NOMO-1 treated with DMSO at 0.1 percent for 48 hours (cell line): Measurements from ENCODE around the gene IRS2.

ENCODE experiments used
- DNase-seq: peaks from one replicate; lab custom pipeline; 2025; ENCODE audit not compliant: unreplicated experiment; lab: John Stamatoyannopoulos, UW

Gene IRS2

GRCh38 chr13:109782066-109782822, 4.1 kb downstream of the IRS2 start:
- DNase-seq = no peak

- no peak for DNase-seq
Measured at GRCh38 chr13:109781384-109782065, 4.9 kb downstream of the IRS2 start.

- no peak for DNase-seq
Measured at GRCh38 chr13:109780845-109781383, 5.5 kb downstream of the IRS2 start.

GRCh38 chr13:109779876-109780510, 6.4 kb downstream of the IRS2 start:
- no peak for DNase-seq

- DNase-seq = peak; percentile 21
Measured at GRCh38 chr13:109779074-109779473, 7.3 kb downstream of the IRS2 start.

- DNase-seq = peak; percentile 48
Measured at GRCh38 chr13:109778102-109778542, 8.3 kb downstream of the IRS2 start.

GRCh38 chr13:109776575-109776974, 9.8 kb downstream of the IRS2 start:
- DNase-seq = no peak

GRCh38 chr13:109773786-109774185, 12.6 kb downstream of the IRS2 start:
- DNase-seq = no peak

- DNase-seq = no peak
Measured at GRCh38 chr13:109773276-109773675, 13.1 kb downstream of the IRS2 start.

- no peak for DNase-seq
Measured at GRCh38 chr13:109771926-109772325, 14.5 kb downstream of the IRS2 start.

- DNase-seq = no peak
Measured at GRCh38 chr13:109770436-109770835, 15.9 kb downstream of the IRS2 start.

GRCh38 chr13:109769921-109770320, 16.5 kb downstream of the IRS2 start:
- no peak for DNase-seq

- no peak for DNase-seq
Measured at GRCh38 chr13:109769275-109769674, 17.1 kb downstream of the IRS2 start.

- no peak for DNase-seq
Measured at GRCh38 chr13:109768616-109769015, 17.8 kb downstream of the IRS2 start.

GRCh38 chr13:109768176-109768575, 18.2 kb downstream of the IRS2 start:
- DNase-seq = no peak

- DNase-seq = no peak
Measured at GRCh38 chr13:109767023-109767422, 19.4 kb downstream of the IRS2 start.

GRCh38 chr13:109764470-109765291, 21.7 kb downstream of the IRS2 start:
- DNase-seq = peak; percentile 11

GRCh38 chr13:109764045-109764444, 22.3 kb downstream of the IRS2 start:
- no peak for DNase-seq

GRCh38 chr13:109762791-109763190, 23.6 kb downstream of the IRS2 start:
- no peak for DNase-seq

- no peak for DNase-seq
Measured at GRCh38 chr13:109761695-109762094, 24.7 kb downstream of the IRS2 start.

GRCh38 chr13:109760951-109761350, 25.4 kb downstream of the IRS2 start:
- no peak for DNase-seq
